ENCODE data around the gene IL12B. TPM values are rescaled to one million over a fixed set of nuclear protein-coding genes. Genes with fewer than 3 reads are reported as not detected.
"Not testable (repeated sequence)": the region's sequence is repeated elsewhere in the genome, so short reads cannot be mapped to it uniquely, and the experiment has no call there.

IL12B gene
- polyA plus RNA-seq (2013), result not detected in 2 replicates

GRCh38 chr5:159330131-159330800, at the start of gene IL12B:
TSS of gene IL12B (minus strand) at chr5:159330487. CDS start at chr5:159326782, 3,705 bp downstream.
- H3K79me2 ChIP-seq (ENCODE audit: control insufficient read depth, insufficient read depth, low read length, poor library complexity), result no peaks in the 10 kb centered on the region
- H2BK120ac ChIP-seq (ENCODE audit: insufficient read depth, low read length, poor library complexity), result no peak within 1 kb of the TSS
- H3K4me3 ChIP-seq (ENCODE audit: low read depth, low read length), result no peak within 1 kb of the TSS
- no peak within 1 kb of the TSS for H2BK12ac ChIP-seq (ENCODE audit: low read length)
- H3K4me2 ChIP-seq (ENCODE audit: low read length), result peak within 1 kb of the TSS; percentile 70
- H3K4ac ChIP-seq (ENCODE audit: low read depth, low read length), result no peak within 1 kb of the TSS
- no peak within 1 kb of the TSS for H3K27ac ChIP-seq (ENCODE audit: low read depth, low read length)
- H4K8ac ChIP-seq (ENCODE audit: low read depth, low read length), result no peak within 1 kb of the TSS
- no CpG with 5 or more reads among the region's 4 CpGs for WGBS (ENCODE audit: extremely low coverage, insufficient coverage, insufficient read length)
- no peak within 1 kb of the TSS for H3K14ac ChIP-seq (ENCODE audit: low read length)
- no peak within 1 kb of the TSS for H4K91ac ChIP-seq (ENCODE audit: low read depth, low read length)
- no peaks in the 10 kb centered on the region for H3K36me3 ChIP-seq (ENCODE audit: control insufficient read depth in 1 of 2, insufficient read depth in 2 of 2, low read length in 2 of 2)
- peak in 1 of 2 donors; percentile 12 for DNase-seq
- H3K9me3 ChIP-seq (ENCODE audit: insufficient read depth, low read depth, low read length), result peaks cover 2% of the 10 kb centered on the region
- H4K12ac ChIP-seq (ENCODE audit: low read depth, low read length), result no peak within 1 kb of the TSS
- no peak within 1 kb of the TSS for H3K9ac ChIP-seq (ENCODE audit: low read length)
- H3K27me3 ChIP-seq (ENCODE audit: insufficient read depth, low read length), result no peaks in the 10 kb centered on the region
- H3K79me1 ChIP-seq (ENCODE audit: low read length), result peaks cover 3% of the 10 kb centered on the region
- no peak within 1 kb of the TSS for H3K23ac ChIP-seq (ENCODE audit: low read length)
- H2AK5ac ChIP-seq (ENCODE audit: low read length), result no peak within 1 kb of the TSS
- peaks cover 0 to 3% of the 10 kb centered on the region in 2 experiments for H3K4me1 ChIP-seq (ENCODE audit: control insufficient read depth in 1 of 2, insufficient read depth in 2 of 2, low read length in 2 of 2)
- no peak within 1 kb of the TSS for H3K18ac ChIP-seq (ENCODE audit: low read length)
- no peak within 1 kb of the TSS for H2BK5ac ChIP-seq (ENCODE audit: low read depth, low read length, poor library complexity)
- peak within 1 kb of the TSS; percentile 86 for H2AFZ ChIP-seq (ENCODE audit: insufficient read depth, low read length, poor library complexity)

GRCh38 chr5:159377653-159378052, 47.4 kb upstream of the IL12B start:
- DNase-seq, result no peak
- H3K27ac ChIP-seq (ENCODE audit: low read depth, low read length), result no peak overlapping the region
- H3K9me3 ChIP-seq (ENCODE audit: insufficient read depth, low read depth, low read length), result no peaks in the 10 kb centered on the region
- no peak overlapping the region for H3K9ac ChIP-seq (ENCODE audit: low read length)
- H3K4me1 ChIP-seq (ENCODE audit: control insufficient read depth in 1 of 2, insufficient read depth in 2 of 2, low read length in 2 of 2), result no peaks in the 10 kb centered on the region
- no peak overlapping the region for H3K4me3 ChIP-seq (ENCODE audit: low read depth, low read length)
- no peak overlapping the region for H4K91ac ChIP-seq (ENCODE audit: low read depth, low read length)
- H4K8ac ChIP-seq (ENCODE audit: low read depth, low read length), result no peak overlapping the region
- no peak overlapping the region for H3K23ac ChIP-seq (ENCODE audit: low read length)
- H2AFZ ChIP-seq (ENCODE audit: insufficient read depth, low read length, poor library complexity), result no peak overlapping the region
- H3K36me3 ChIP-seq (ENCODE audit: control insufficient read depth in 1 of 2, insufficient read depth in 2 of 2, low read length in 2 of 2), result no peaks in the 10 kb centered on the region
- no peak overlapping the region for H3K14ac ChIP-seq (ENCODE audit: low read length)
- no peaks in the 10 kb centered on the region for H3K79me1 ChIP-seq (ENCODE audit: low read length)
- no peak overlapping the region for H2AK5ac ChIP-seq (ENCODE audit: low read length)
- H2BK120ac ChIP-seq (ENCODE audit: insufficient read depth, low read length, poor library complexity), result no peak overlapping the region
- H4K12ac ChIP-seq (ENCODE audit: low read depth, low read length), result no peak overlapping the region
- H3K18ac ChIP-seq (ENCODE audit: low read length), result no peak overlapping the region
- no peak overlapping the region for H2BK5ac ChIP-seq (ENCODE audit: low read depth, low read length, poor library complexity)
- no peaks in the 10 kb centered on the region for H3K79me2 ChIP-seq (ENCODE audit: control insufficient read depth, insufficient read depth, low read length, poor library complexity)
- no peak overlapping the region for H2BK12ac ChIP-seq (ENCODE audit: low read length)
- H3K27me3 ChIP-seq (ENCODE audit: insufficient read depth, low read length), result no peaks in the 10 kb centered on the region
- no peak overlapping the region for H3K4ac ChIP-seq (ENCODE audit: low read depth, low read length)
- no peak overlapping the region for H3K4me2 ChIP-seq (ENCODE audit: low read length)

- not testable (repeated sequence) for H3K18ac ChIP-seq (ENCODE audit: low read length)
Observed at GRCh38 chr5:159367866-159368265, 37.6 kb upstream of the IL12B start.

GRCh38 chr5:159366776-159367175, 36.5 kb upstream of the IL12B start:
- not testable (repeated sequence) for H3K36me3 ChIP-seq (ENCODE audit: control insufficient read depth in 1 of 2, insufficient read depth in 2 of 2, low read length in 2 of 2); H3K4ac ChIP-seq (ENCODE audit: low read depth, low read length); H3K14ac ChIP-seq (ENCODE audit: low read length); H3K27ac ChIP-seq (ENCODE audit: low read depth, low read length); H2AK5ac ChIP-seq (ENCODE audit: low read length); H3K9ac ChIP-seq (ENCODE audit: low read length); H3K79me2 ChIP-seq (ENCODE audit: control insufficient read depth, insufficient read depth, low read length, poor library complexity); DNase-seq; H3K4me2 ChIP-seq (ENCODE audit: low read length); H4K12ac ChIP-seq (ENCODE audit: low read depth, low read length); H3K79me1 ChIP-seq (ENCODE audit: low read length); H2BK12ac ChIP-seq (ENCODE audit: low read length); H3K4me3 ChIP-seq (ENCODE audit: low read depth, low read length); H3K27me3 ChIP-seq (ENCODE audit: insufficient read depth, low read length); H2AFZ ChIP-seq (ENCODE audit: insufficient read depth, low read length, poor library complexity); H2BK120ac ChIP-seq (ENCODE audit: insufficient read depth, low read length, poor library complexity); H2BK5ac ChIP-seq (ENCODE audit: low read depth, low read length, poor library complexity); H3K9me3 ChIP-seq (ENCODE audit: insufficient read depth, low read depth, low read length); H3K18ac ChIP-seq (ENCODE audit: low read length); H4K91ac ChIP-seq (ENCODE audit: low read depth, low read length); H4K8ac ChIP-seq (ENCODE audit: low read depth, low read length); H3K23ac ChIP-seq (ENCODE audit: low read length); H3K4me1 ChIP-seq (ENCODE audit: control insufficient read depth in 1 of 2, insufficient read depth in 2 of 2, low read length in 2 of 2)
- WGBS (ENCODE audit: extremely low coverage, insufficient coverage, insufficient read length), result no CpG with 5 or more reads among the region's 5 CpGs

More at GRCh38 chr5:159367866-159368265, 37.6 kb upstream of the IL12B start:
- H3K9ac ChIP-seq (ENCODE audit: low read length); H3K9me3 ChIP-seq (ENCODE audit: insufficient read depth, low read depth, low read length); H2AFZ ChIP-seq (ENCODE audit: insufficient read depth, low read length, poor library complexity); H3K36me3 ChIP-seq (ENCODE audit: control insufficient read depth in 1 of 2, insufficient read depth in 2 of 2, low read length in 2 of 2); DNase-seq; H3K4me3 ChIP-seq (ENCODE audit: low read depth, low read length); H3K79me1 ChIP-seq (ENCODE audit: low read length); H4K12ac ChIP-seq (ENCODE audit: low read depth, low read length); H3K4me2 ChIP-seq (ENCODE audit: low read length); H4K91ac ChIP-seq (ENCODE audit: low read depth, low read length); H3K4me1 ChIP-seq (ENCODE audit: control insufficient read depth in 1 of 2, insufficient read depth in 2 of 2, low read length in 2 of 2); H4K8ac ChIP-seq (ENCODE audit: low read depth, low read length); H3K27ac ChIP-seq (ENCODE audit: low read depth, low read length); H2BK12ac ChIP-seq (ENCODE audit: low read length); H2AK5ac ChIP-seq (ENCODE audit: low read length); H3K14ac ChIP-seq (ENCODE audit: low read length); H3K23ac ChIP-seq (ENCODE audit: low read length); H3K4ac ChIP-seq (ENCODE audit: low read depth, low read length); H2BK5ac ChIP-seq (ENCODE audit: low read depth, low read length, poor library complexity); H2BK120ac ChIP-seq (ENCODE audit: insufficient read depth, low read length, poor library complexity); H3K79me2 ChIP-seq (ENCODE audit: control insufficient read depth, insufficient read depth, low read length, poor library complexity); H3K27me3 ChIP-seq (ENCODE audit: insufficient read depth, low read length): not testable (repeated sequence)
- no CpG with 5 or more reads among the region's 1 CpG for WGBS (ENCODE audit: extremely low coverage, insufficient coverage, insufficient read length)

Data from trophoblast cell (in vitro differentiated cells and primary cell).